GM23338 (cell line): ENCODE data around the gene CAPZB.

ENCODE experiments used
- CREB1 ChIP-seq: fragments of 250-450 bp; sonication (Bioruptor Pico); IDR thresholded peaks from 2 replicates; pipeline ENCODE4 v1.5.0; 2020; ENCODE audit warnings: low read depth, mild to moderate bottlenecking, moderate library complexity
- ETS1 ChIP-seq: IDR thresholded peaks from 2 replicates; pipeline ENCODE4 v1.6.1; 2016; ENCODE audit warnings: antibody characterized with exemption
- EZH2 ChIP-seq: fragments of 200-600 bp; sonication (generic); IDR thresholded peaks from one replicate; pipeline ENCODE4 v1.8.0; 2017; ENCODE audit warnings: antibody characterized with exemption, mild to moderate bottlenecking, low read depth; ENCODE audit not compliant: unreplicated experiment
- EZH2phosphoT487 ChIP-seq: fragments of 200-600 bp; sonication (generic); IDR thresholded peaks from one replicate; pipeline ENCODE4 v1.8.1; 2018; ENCODE audit warnings: antibody characterized with exemption; ENCODE audit not compliant: unreplicated experiment
- JUNB ChIP-seq: IDR thresholded peaks from one replicate; pipeline ENCODE4 v1.6.1; 2016; ENCODE audit warnings: antibody characterized with exemption; ENCODE audit not compliant: unreplicated experiment
- NANOG ChIP-seq: IDR thresholded peaks from 2 replicates; pipeline ENCODE4 v1.6.1; 2016; ENCODE audit warnings: antibody characterized with exemption, borderline replicate concordance
- POLR2AphosphoS5 ChIP-seq: IDR thresholded peaks from 2 replicates; pipeline ENCODE4 v1.6.1; 2016; ENCODE audit warnings: antibody characterized with exemption, low read depth
- REST ChIP-seq: IDR thresholded peaks from one replicate; pipeline ENCODE4 v1.6.1; 2018; ENCODE audit warnings: antibody characterized with exemption; ENCODE audit not compliant: unreplicated experiment
- STAT1 ChIP-seq: IDR thresholded peaks from one replicate; pipeline ENCODE4 v1.6.1; 2016; ENCODE audit warnings: antibody characterized with exemption; ENCODE audit not compliant: unreplicated experiment
- ZNF114 ChIP-seq: fragments of 250-450 bp; sonication (Bioruptor Pico); IDR thresholded peaks from 2 replicates; pipeline ENCODE4 v1.5.0; 2020; ENCODE audit warnings: mild to moderate bottlenecking, moderate library complexity
- ZNF331 ChIP-seq: fragments of 250-450 bp; sonication (Bioruptor Pico); IDR thresholded peaks from 2 replicates; pipeline ENCODE4 v1.5.0; 2020; ENCODE audit warnings: low read depth, mild to moderate bottlenecking, moderate library complexity
- TF ChIP-seq, protein P1 (sequence below), 2 experiments: fragments of 200-600 bp in 1 of 2; sonication (generic) in 1 of 2; conservative IDR thresholded peaks; 2 replicates each; pipeline versions ENCODE4 v1.5.1 to v1.6.1; 2016 to 2017; ENCODE audit warnings: antibody characterized with exemption in 2 of 2, low read depth in 2 of 2, mild to moderate bottlenecking in 2 of 2, moderate library complexity in 1 of 2

GRCh38 chr1:19435181-19435580, 50.2 kb downstream of the CAPZB start:
- TF ChIP-seq, protein P1, sequence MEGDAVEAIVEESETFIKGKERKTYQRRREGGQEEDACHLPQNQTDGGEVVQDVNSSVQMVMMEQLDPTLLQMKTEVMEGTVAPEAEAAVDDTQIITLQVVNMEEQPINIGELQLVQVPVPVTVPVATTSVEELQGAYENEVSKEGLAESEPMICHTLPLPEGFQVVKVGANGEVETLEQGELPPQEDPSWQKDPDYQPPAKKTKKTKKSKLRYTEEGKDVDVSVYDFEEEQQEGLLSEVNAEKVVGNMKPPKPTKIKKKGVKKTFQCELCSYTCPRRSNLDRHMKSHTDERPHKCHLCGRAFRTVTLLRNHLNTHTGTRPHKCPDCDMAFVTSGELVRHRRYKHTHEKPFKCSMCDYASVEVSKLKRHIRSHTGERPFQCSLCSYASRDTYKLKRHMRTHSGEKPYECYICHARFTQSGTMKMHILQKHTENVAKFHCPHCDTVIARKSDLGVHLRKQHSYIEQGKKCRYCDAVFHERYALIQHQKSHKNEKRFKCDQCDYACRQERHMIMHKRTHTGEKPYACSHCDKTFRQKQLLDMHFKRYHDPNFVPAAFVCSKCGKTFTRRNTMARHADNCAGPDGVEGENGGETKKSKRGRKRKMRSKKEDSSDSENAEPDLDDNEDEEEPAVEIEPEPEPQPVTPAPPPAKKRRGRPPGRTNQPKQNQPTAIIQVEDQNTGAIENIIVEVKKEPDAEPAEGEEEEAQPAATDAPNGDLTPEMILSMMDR (conservative IDR thresholded peaks at IDR 0.05; ENCODE audit: low read depth in 2 of 2), result no peak
- TF ChIP-seq POLR2AphosphoS5 (no peak), ETS1 (no peak), EZH2 (no peak), JUNB (no peak), NANOG (no peak), CREB1 (CRISPR knock-in tag) (no peak), EZH2phosphoT487 (no peak), REST (no peak), ZNF331 (CRISPR knock-in tag) (no peak), STAT1 (no peak), ZNF114 (CRISPR knock-in tag) (no peak)
